HG03442 (cell line): Measurements from ENCODE around the gene AFF2.

Source experiments
- ATAC-seq: cut with Tn5 transposase; IDR thresholded peaks from one replicate; pipeline ENCODE4 v1.9.1; 2021; ENCODE audit warnings: mild to moderate bottlenecking, moderate library complexity; ENCODE audit not compliant: unreplicated experiment

AFF2 gene

GRCh38 chrX:148815218-148815961, 315.0 kb downstream of the AFF2 start:
- no peak for ATAC-seq

GRCh38 chrX:148823986-148824385, 323.6 kb downstream of the AFF2 start:
- ATAC-seq = no peak

GRCh38 chrX:148825696-148826095, 325.3 kb downstream of the AFF2 start:
- ATAC-seq = no peak

GRCh38 chrX:148836741-148837140, 336.3 kb downstream of the AFF2 start:
- no peak for ATAC-seq

- ATAC-seq = no peak
Measured at GRCh38 chrX:148850631-148851030, 350.2 kb downstream of the AFF2 start.

DNA sequence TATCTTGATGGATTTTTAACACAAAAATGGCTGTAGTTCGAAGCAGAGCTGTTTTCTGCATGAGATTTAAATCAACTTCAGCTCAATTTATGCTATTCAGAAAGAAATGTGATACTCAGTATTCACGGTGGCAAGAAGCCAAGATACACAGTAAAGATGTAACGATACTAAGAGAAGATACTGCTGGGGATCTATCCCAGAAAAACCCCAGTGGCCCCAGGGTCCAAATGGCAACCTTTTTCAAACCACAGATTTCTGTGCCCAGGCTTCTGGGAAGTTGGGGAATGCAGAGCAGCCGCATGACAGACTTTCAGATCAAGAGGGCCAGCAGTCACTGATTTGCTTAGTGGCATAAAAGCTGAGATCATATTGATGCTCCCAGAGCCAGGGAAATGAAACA, 353.9 kb downstream of the AFF2 start:
- no peak for ATAC-seq

DNA sequence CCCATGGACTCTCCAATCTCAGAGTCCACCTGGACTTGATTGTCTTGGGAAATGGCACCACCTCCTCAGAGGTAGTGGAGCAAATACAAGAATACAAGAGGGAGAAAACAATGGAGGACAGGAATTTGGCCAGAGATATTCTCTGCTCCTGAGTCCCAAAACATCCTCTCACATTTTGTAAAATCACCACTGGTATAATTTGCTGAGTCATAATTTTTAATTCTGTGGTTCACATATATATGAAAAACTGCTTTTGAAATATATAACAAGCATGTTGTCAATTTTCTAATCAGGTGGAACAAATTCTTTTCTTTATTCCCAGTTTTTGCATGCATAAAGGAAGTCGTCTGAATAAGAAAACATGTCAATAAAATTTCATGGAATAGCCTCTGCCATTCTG, 356.1 kb downstream of the AFF2 start:
- no peak for ATAC-seq

DNA sequence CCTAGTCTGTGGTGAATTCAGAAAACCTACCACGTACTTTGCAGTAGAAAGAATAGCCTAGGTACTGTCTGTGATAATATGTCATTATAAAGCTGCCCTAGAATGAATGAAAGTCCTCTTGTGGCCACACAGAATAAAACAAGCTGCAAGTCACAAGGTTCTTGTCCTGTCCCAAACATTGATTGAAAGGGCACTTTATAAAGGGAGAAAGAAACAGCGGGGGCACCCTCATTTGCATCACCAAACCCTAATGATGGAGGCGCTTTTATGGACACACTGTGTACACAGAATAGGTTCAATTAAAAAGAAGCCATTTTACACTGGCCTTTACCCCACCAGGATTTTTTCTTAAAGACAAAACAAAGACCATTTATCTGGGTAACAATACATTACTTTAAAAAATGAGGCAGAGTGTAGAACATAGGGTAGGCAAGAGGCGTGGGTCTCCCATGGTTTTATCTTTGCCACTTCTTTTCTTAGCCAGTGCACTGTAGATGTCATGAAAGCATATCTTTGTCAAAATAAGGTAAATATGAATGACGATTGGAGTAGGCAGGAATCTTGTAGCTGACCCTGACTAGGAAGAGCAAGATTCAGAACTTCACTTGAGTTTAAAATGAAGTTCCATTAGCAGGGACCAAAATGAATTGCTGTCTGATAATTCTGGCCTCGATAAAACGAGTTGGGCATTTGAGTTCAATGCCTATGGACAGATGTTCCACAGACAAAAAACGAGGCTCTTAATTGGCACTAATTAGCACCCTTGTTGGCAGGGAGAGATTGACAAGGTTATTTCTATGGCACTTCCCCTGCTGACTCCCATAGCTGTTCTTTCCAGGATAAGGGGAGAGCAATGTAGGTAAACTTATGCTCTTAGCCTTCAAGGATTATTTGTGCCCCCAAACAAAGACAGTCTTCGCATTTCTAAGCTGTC, 365.1 kb downstream of the AFF2 start:
- no peak for ATAC-seq

DNA sequence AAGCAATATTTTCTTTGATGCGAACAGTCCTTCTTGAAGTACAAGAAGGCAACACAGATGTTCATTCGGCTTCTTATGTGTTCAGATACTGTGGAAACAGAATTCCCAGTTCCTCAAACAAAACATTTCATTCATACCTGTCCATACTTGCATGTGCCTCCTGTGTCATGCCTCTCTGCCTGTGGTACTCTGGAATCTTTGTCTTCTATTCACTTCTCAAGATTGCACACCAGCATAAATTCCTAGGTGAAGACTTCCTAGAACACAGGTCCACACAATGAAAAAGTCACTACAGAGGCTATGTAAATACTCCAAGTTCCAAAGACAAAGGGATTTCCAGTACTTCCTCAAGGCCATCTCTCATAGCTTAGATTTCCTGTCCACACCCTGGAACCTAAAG, 367.2 kb downstream of the AFF2 start:
- ATAC-seq = no peak

- ATAC-seq = no peak
Measured at GRCh38 chrX:148871422-148872160, 371.2 kb downstream of the AFF2 start.

- no peak for ATAC-seq
Measured at GRCh38 chrX:148872161-148872535, 371.7 kb downstream of the AFF2 start.

DNA sequence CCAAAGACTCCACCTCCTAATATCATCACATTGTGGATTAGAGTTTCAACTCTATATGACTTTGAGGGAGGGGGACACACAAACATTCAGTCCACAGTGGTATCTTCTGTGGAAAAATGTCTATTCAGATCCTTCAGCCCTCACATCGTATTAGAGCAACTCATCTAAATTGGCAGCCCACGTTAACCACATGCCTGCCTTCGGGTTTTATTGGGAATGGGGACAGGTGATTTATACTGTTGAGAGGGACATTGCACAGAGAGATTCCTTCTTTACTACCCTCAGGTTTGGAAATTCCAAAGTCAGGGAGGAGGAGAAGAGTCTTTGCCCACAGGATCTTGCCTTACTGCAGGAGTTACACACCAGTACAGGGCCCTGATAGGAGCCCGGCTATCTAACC, 372.5 kb downstream of the AFF2 start:
- no peak for ATAC-seq

DNA sequence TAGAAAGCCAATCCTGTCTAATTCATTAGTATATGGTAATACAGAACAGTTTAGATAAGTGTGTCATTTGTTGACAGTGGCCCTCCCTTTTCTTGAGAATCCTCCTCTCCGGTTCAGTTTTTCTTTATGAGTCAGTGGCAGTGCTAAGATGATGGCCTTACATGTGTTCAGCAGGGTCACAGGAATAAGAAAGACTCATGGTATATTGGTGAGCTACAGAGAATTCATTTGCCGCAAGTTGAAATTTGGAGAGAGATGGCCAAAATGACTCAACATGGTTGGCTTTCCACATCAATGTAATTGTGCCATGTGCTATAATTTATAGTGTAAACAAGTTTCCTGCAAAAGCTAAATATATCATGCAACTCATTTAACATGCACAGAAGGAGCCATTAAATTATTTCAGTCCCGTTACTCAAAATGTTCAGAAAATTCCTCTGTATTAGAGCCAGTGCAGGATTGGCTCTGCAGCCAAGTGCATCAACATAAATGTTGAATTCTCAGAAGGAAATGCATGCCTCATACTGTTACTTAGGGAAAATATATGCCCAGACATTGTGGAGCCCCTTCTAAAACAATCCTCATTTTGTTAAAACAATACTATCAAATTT, 374.3 kb downstream of the AFF2 start:
- ATAC-seq = no peak

DNA sequence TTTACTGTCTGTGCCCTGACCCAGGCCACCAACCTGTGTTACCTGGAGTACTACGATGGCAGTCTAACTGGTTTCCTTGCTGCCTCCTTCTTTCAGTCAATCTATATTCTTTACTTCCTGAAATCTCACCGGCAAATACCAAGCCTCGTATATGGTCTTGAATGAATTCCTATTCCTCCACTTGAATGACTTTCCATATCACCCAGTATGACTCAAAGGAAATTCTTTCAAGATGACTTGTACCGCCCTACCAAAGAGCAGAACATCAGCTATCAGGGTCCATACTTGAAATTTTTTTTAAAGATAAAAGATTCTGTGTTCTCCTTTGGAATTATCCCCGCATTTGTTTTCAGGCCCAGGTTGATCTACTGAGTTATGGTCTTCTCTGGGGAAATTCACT, 378.0 kb downstream of the AFF2 start:
- ATAC-seq = no peak

- no peak for ATAC-seq
Measured at GRCh38 chrX:148885203-148885602, 384.8 kb downstream of the AFF2 start.

GRCh38 chrX:148893395-148893794, 393.0 kb downstream of the AFF2 start:
- no peak for ATAC-seq

GRCh38 chrX:148902581-148902980, 402.2 kb downstream of the AFF2 start:
- ATAC-seq = no peak

DNA sequence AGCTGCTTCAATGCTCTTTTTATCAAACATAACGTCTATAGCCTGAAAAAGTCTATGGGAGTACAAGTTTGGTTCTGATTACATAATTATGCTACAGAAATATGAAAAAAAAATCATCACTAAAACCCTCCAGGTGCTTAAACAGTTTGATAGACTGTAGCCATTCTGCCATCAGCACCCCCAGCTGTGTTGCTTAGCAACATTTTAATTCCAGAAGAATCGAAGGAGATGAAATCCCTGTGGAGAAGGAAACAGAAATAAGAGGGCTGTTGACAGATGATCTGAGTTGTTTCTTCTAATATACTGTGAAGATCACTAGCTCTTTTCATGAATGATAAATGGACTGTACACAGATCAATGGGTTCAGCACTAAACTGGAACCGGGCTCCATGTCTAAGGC, 402.8 kb downstream of the AFF2 start:
- no peak for ATAC-seq

GRCh38 chrX:148904421-148905111, 404.1 kb downstream of the AFF2 start:
- no peak for ATAC-seq

DNA sequence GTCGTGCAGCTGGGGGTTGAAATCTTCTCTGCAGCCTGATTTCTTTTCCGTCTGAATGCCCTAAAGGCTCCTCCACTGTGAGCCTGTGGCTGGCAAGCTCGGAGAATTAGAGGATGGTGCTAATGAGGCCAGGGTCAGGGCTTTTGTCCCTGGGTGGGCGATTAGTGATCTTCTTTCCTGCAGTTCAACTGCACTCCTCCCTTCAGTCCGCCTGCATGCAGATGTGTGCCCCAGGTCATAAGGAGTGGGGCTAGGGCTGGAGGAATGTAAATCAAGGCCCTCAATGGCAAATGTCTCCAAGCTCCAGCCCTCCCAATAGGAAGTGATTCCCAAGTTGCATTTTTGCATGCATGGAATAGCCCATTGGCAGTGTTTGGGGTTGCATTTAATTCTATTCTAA, 405.0 kb downstream of the AFF2 start:
- no peak for ATAC-seq
